ENCODE results near the gene DNAJC22.

DNA sequence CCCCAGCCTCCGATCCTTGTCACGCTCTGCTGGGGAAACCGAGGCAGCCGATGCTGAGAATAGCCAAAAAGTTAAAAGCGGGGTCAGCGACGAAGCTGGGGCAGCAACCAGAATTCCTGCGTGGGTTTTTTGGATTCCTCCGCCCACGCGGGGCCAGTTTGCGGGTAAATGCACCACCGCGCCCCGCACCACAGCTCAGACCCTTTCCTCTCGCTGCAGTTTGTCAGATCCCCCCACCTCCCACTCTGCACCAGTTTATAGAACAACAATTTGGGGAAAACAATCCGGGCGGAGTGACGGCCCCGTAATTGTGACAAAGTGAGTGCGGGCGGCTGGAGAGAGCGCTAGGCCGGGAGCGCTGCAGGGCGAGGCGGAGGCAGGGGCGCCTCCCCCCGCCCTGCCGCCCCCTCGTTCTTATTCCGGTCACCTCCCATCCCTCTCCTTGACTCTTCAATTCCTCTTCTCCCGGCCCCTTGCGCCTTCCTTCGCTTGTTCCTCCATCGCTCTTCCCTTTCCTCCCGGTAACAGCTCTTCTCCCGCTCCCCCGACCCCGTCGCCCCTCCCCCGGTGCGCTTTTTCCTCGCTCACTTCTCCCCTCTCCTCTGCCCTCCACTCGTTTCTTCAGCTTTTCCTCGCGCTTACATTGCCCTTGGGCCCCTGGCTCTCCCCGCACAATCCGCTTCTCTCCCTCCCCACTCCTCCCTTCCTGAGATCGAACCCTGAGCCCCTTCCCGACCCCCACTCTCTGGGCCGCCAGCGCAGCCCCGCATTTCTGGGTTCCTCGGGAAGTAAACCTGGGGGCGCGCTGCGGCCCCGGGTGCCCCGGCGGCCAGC is 646 bp upstream of the DNAJC22 start:
- TF ChIP-seq YY1 (IDR thresholded peaks at IDR 0.05; ENCODE audit: low read depth) = no peak
- TF ChIP-seq, protein P1, sequence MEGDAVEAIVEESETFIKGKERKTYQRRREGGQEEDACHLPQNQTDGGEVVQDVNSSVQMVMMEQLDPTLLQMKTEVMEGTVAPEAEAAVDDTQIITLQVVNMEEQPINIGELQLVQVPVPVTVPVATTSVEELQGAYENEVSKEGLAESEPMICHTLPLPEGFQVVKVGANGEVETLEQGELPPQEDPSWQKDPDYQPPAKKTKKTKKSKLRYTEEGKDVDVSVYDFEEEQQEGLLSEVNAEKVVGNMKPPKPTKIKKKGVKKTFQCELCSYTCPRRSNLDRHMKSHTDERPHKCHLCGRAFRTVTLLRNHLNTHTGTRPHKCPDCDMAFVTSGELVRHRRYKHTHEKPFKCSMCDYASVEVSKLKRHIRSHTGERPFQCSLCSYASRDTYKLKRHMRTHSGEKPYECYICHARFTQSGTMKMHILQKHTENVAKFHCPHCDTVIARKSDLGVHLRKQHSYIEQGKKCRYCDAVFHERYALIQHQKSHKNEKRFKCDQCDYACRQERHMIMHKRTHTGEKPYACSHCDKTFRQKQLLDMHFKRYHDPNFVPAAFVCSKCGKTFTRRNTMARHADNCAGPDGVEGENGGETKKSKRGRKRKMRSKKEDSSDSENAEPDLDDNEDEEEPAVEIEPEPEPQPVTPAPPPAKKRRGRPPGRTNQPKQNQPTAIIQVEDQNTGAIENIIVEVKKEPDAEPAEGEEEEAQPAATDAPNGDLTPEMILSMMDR (IDR thresholded peaks at IDR 0.05) = no peak
- no peak for TF ChIP-seq EP300 (IDR thresholded peaks at IDR 0.05; ENCODE audit: borderline replicate concordance in 1 of 2, low read depth in 1 of 2, low read length in 1 of 2)
- TF ChIP-seq, protein P2, sequence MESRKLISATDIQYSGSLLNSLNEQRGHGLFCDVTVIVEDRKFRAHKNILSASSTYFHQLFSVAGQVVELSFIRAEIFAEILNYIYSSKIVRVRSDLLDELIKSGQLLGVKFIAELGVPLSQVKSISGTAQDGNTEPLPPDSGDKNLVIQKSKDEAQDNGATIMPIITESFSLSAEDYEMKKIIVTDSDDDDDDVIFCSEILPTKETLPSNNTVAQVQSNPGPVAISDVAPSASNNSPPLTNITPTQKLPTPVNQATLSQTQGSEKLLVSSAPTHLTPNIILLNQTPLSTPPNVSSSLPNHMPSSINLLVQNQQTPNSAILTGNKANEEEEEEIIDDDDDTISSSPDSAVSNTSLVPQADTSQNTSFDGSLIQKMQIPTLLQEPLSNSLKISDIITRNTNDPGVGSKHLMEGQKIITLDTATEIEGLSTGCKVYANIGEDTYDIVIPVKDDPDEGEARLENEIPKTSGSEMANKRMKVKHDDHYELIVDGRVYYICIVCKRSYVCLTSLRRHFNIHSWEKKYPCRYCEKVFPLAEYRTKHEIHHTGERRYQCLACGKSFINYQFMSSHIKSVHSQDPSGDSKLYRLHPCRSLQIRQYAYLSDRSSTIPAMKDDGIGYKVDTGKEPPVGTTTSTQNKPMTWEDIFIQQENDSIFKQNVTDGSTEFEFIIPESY (IDR thresholded peaks at IDR 0.05; ENCODE audit: borderline replicate concordance, low read depth) = no peak
- no peak for TF ChIP-seq TAF1 (IDR thresholded peaks at IDR 0.05; ENCODE audit: borderline replicate concordance, low read depth, low read length)
- TF ChIP-seq, protein P3, sequence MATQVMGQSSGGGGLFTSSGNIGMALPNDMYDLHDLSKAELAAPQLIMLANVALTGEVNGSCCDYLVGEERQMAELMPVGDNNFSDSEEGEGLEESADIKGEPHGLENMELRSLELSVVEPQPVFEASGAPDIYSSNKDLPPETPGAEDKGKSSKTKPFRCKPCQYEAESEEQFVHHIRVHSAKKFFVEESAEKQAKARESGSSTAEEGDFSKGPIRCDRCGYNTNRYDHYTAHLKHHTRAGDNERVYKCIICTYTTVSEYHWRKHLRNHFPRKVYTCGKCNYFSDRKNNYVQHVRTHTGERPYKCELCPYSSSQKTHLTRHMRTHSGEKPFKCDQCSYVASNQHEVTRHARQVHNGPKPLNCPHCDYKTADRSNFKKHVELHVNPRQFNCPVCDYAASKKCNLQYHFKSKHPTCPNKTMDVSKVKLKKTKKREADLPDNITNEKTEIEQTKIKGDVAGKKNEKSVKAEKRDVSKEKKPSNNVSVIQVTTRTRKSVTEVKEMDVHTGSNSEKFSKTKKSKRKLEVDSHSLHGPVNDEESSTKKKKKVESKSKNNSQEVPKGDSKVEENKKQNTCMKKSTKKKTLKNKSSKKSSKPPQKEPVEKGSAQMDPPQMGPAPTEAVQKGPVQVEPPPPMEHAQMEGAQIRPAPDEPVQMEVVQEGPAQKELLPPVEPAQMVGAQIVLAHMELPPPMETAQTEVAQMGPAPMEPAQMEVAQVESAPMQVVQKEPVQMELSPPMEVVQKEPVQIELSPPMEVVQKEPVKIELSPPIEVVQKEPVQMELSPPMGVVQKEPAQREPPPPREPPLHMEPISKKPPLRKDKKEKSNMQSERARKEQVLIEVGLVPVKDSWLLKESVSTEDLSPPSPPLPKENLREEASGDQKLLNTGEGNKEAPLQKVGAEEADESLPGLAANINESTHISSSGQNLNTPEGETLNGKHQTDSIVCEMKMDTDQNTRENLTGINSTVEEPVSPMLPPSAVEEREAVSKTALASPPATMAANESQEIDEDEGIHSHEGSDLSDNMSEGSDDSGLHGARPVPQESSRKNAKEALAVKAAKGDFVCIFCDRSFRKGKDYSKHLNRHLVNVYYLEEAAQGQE (IDR thresholded peaks at IDR 0.05; ENCODE audit: low read depth, low read length) = no peak
- no peak for TF ChIP-seq JUND (IDR thresholded peaks at IDR 0.05)
- TF ChIP-seq TCF12 (IDR thresholded peaks at IDR 0.05) = no peak
- TF ChIP-seq, protein P4, sequence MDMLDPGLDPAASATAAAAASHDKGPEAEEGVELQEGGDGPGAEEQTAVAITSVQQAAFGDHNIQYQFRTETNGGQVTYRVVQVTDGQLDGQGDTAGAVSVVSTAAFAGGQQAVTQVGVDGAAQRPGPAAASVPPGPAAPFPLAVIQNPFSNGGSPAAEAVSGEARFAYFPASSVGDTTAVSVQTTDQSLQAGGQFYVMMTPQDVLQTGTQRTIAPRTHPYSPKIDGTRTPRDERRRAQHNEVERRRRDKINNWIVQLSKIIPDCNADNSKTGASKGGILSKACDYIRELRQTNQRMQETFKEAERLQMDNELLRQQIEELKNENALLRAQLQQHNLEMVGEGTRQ (IDR thresholded peaks at IDR 0.05; ENCODE audit: borderline replicate concordance, low read depth, low read length) = no peak

Data from SK-N-SH (cell line).